ENCODE results near the gene THEM4. TPM values are rescaled to one million over a fixed set of nuclear protein-coding genes. Genes with fewer than 3 reads are reported as not detected.
A peak's percentile ranks its signal among the peaks of the same experiment; 100 is the strongest.

THEM4 gene
- 10 to 100 TPM; 10.1 to 20.4 (median 13.7) TPM for total RNA-seq
- 10 to 100 TPM; 12.3 to 20.2 (median 16.0) TPM for polyA plus RNA-seq
- long read RNA-seq, donor 1, partial matches to known transcripts: 1 of 9 reads
- long read RNA-seq, donor 1, other reads (novel, unspliced or antisense): 1 of 9 reads
- long read RNA-seq, donor 2, transcript THEM4-201 (6 exons, 2,377 nt): major isoform, 16 of 31 reads
- long read RNA-seq, donor 2, transcript THEM4-202 (7 exons, 1,832 nt): minor isoform, 9 of 31 reads
- long read RNA-seq, donor 2, partial matches to known transcripts: 2 of 31 reads
- long read RNA-seq, donor 2, other reads (novel, unspliced or antisense): 4 of 31 reads

GRCh38 chr1:151909167-151910149 is at the start of gene THEM4:
TSS of gene THEM4 (minus strand) at chr1:151909511. CDS start at chr1:151909458, 53 bp downstream.
- Histone ChIP-seq H3K36me3 (ENCODE audit: insufficient read depth in 1 of 2, low read depth in 1 of 2) (no peaks in the 10 kb centered on the region), H3K4me1 (no peaks in the 10 kb centered on the region), H3K27ac (peak within 1 kb of the TSS; percentile 85), H3K4me3 (peak within 1 kb of the TSS; percentile 88), H3K9me3 (no peaks in the 10 kb centered on the region), H3K27me3 (ENCODE audit: insufficient read depth in 3 of 3, low read length in 2 of 3) (no peaks in the 10 kb centered on the region)
- 1 to 2% (median 1%) methylated on average over 69 to 73 of the region's 73 CpGs for WGBS, 3 donors
- intact Hi-C loops (cut with DNase I): no loop called here
- ATAC-seq (peak; percentile 99), DNase-seq (peak; percentile 99)
- TF ChIP-seq CTCF (IDR thresholded peaks at IDR 0.05): peak; percentile 16

GRCh38 chr1:151958959-151959358 is 49.6 kb upstream of the THEM4 start:
- H3K36me3 ChIP-seq (ENCODE audit: insufficient read depth in 1 of 2, low read depth in 1 of 2): no peaks in the 10 kb centered on the region
- no peaks in the 10 kb centered on the region for H3K4me1 ChIP-seq
- DNase-seq: no peak
- H3K27me3 ChIP-seq (ENCODE audit: insufficient read depth in 3 of 3, low read length in 2 of 3): no peaks in the 10 kb centered on the region
- no peak overlapping the region for H3K4me3 ChIP-seq
- ATAC-seq: no peak
- 59 to 69% (median 67%) methylated on average over 2 of the region's 2 CpGs for WGBS, 3 donors
- TF ChIP-seq CTCF (IDR thresholded peaks at IDR 0.05): no peak
- no peak overlapping the region for H3K27ac ChIP-seq
- intact Hi-C loops (cut with DNase I): no loop called here
- no peaks in the 10 kb centered on the region for H3K9me3 ChIP-seq

GRCh38 chr1:151956957-151957497 is 47.7 kb upstream of the THEM4 start:
- Histone ChIP-seq H3K36me3 (ENCODE audit: insufficient read depth in 1 of 2, low read depth in 1 of 2) (no peaks in the 10 kb centered on the region), H3K4me1 (no peaks in the 10 kb centered on the region), H3K27ac (no peak overlapping the region), H3K4me3 (no peak overlapping the region), H3K27me3 (ENCODE audit: insufficient read depth in 3 of 3, low read length in 2 of 3) (no peaks in the 10 kb centered on the region), H3K9me3 (no peaks in the 10 kb centered on the region)
- WGBS, 3 donors: 86 to 91% (median 87%) methylated on average over 3 of the region's 3 CpGs
- no peak for TF ChIP-seq CTCF (IDR thresholded peaks at IDR 0.05)
- intact Hi-C loops (cut with DNase I): no loop called here
- ATAC-seq (no peak), DNase-seq (no peak)

GRCh38 chr1:151953409-151954094 is 44.2 kb upstream of the THEM4 start:
- 91 to 94% (median 93%) methylated on average over 7 of the region's 7 CpGs for WGBS, 3 donors
- no peak for ATAC-seq
- intact Hi-C loops (cut with DNase I): no loop called here

More at GRCh38 chr1:151953409-151954094, 44.2 kb upstream of the THEM4 start:
- Histone ChIP-seq H3K36me3 (ENCODE audit: insufficient read depth in 1 of 2, low read depth in 1 of 2) (no peaks in the 10 kb centered on the region), H3K9me3 (no peaks in the 10 kb centered on the region), H3K4me3 (no peak overlapping the region), H3K27me3 (ENCODE audit: insufficient read depth in 3 of 3, low read length in 2 of 3) (peaks cover 0 to 3% (median 0%) of the 10 kb centered on the region in 3 donors), H3K27ac (no peak overlapping the region), H3K4me1 (no peaks in the 10 kb centered on the region)
- no peak for DNase-seq
- TF ChIP-seq CTCF (IDR thresholded peaks at IDR 0.05): no peak
